Testis (tissue), 3 donors: ENCODE data around the gene MED12L. TPM values are rescaled to one million over a fixed set of nuclear protein-coding genes. Genes with fewer than 3 reads are reported as not detected.
"Not testable (repeated sequence)": the region's sequence is repeated elsewhere in the genome, so short reads cannot be mapped to it uniquely, and the experiment has no call there.

Experiments
- DNase-seq: peaks from one replicate; pipeline ENCODE4 v3.0.0-alpha.2; 2019
- H3K27ac ChIP-seq, 2 donors: fragments of 200-600 bp; sonication (generic); one replicate each; pipeline ENCODE4 v1.5.1; 2019
- H3K27me3 ChIP-seq: fragments of 200-600 bp; sonication (generic); one replicate; pipeline ENCODE4 v1.5.1; 2019
- H3K36me3 ChIP-seq: fragments of 200-600 bp; sonication (generic); one replicate; pipeline ENCODE4 v1.5.1; 2017; ENCODE audit warnings: low read depth; ENCODE audit errors: missing control alignments
- H3K4me1 ChIP-seq: fragments of 200-600 bp; sonication (generic); one replicate; pipeline ENCODE4 v1.5.1; 2019
- H3K4me3 ChIP-seq, 2 donors: fragments of 200-600 bp; sonication (generic); one replicate each; pipeline ENCODE4 v1.5.1; 2017 to 2019
- H3K9me3 ChIP-seq: fragments of 200-600 bp; sonication (generic); one replicate; pipeline ENCODE4 v1.5.1; 2017
- CTCF ChIP-seq, 3 experiments: fragments of 450-650 bp in 2 of 3; fragments of 200-600 bp in 1 of 3; sonication (generic) in 1 of 3; IDR thresholded peaks; one replicate each; pipeline ENCODE4 v1.5.1; 2016 to 2019; ENCODE audit warnings: antibody characterized with exemption in 3 of 3, mild to moderate bottlenecking in 2 of 3, moderate library complexity in 1 of 3
- POLR2A ChIP-seq: fragments of 450-650 bp; IDR thresholded peaks from one replicate; pipeline ENCODE4 v1.6.1; 2017; ENCODE audit warnings: antibody characterized with exemption, mild to moderate bottlenecking, moderate library complexity
- WGBS, 2 donors: methylation state at CpG; one replicate each; pipeline ENCODE4 v1.1.5; 2018; 5-methylcytosine and 5-hydroxymethylcytosine counted together
- intact Hi-C: fragments of 100-400 bp; cut with DNase I; formaldehyde crosslinking; loops from one replicate; pipeline ENCODE4 v1.15.1; 2023; ENCODE audit warnings: low total_unique reads
- polyA plus RNA-seq: library from polyadenylated mRNA; stranded (reverse); fragments of 350-450 nt; fragmentation: Illumina TruSeq; extraction: RNeasy Lipid Tissue Mini Kit (QIAGEN cat#74804); gene quantifications from one replicate; pipeline ENCODE4 v1.2.3, GENCODE V29; 2014; ENCODE audit warnings: low read depth, low replicate concordance; ENCODE audit not compliant: insufficient read depth
- total RNA-seq, 2 donors: library from RNA; depleted of rRNA; stranded (reverse); fragments of >200 nt; gene quantifications; one replicate each; pipeline ENCODE4 v1.2.3, GENCODE V29; 2016

The MED12L gene
- total and polyA plus RNA-seq, 3 donors from 2014 or later = 10.3 to 18.5 (median 10.4) TPM

GRCh38 chr3:151384741-151385174 lies 299.3 kb downstream of the MED12L start, which contains the start of gene P2RY12:
Gene P2RY12, minus strand, starts transcription at chr3:151384753. Its CDS starts 45,908 bp downstream, at chr3:151338845.
- intact Hi-C loops = no loop called here

GRCh38 chr3:151386056-151386455 lies 300.6 kb downstream of the MED12L start:
- whole genome bisulfite sequencing, 2 donors = 79 to 95% methylated on average over 4 of the region's 4 CpGs
- H3K27ac ChIP-seq = no peak overlapping the region
- peaks cover 7% of the 10 kb centered on the region for H3K4me1 ChIP-seq
- H3K9me3 ChIP-seq = no peaks in the 10 kb centered on the region
- TF ChIP-seq CTCF (IDR thresholded peaks at IDR 0.05) (no peak), POLR2A (no peak)
- DNase-seq = no peak
- H3K36me3 ChIP-seq = no peaks in the 10 kb centered on the region
- H3K4me3 ChIP-seq = no peak overlapping the region
- no peaks in the 10 kb centered on the region for H3K27me3 ChIP-seq
- intact Hi-C loops = no loop called here

More at GRCh38 chr3:151384741-151385174, 299.3 kb downstream of the MED12L start, which contains the start of gene P2RY12:
- 83 to 85% methylated on average over 4 of the region's 4 CpGs for WGBS, 2 donors
- peak within 1 kb of the TSS in 1 of 2 donors; percentile 1 for H3K4me3 ChIP-seq
- H3K27ac ChIP-seq = no peak within 1 kb of the TSS
- TF ChIP-seq POLR2A = no peak
- TF ChIP-seq CTCF (IDR thresholded peaks at IDR 0.05) = no peak
- no peak for DNase-seq
- H3K27me3 ChIP-seq = no peaks in the 10 kb centered on the region
- H3K9me3 ChIP-seq = no peaks in the 10 kb centered on the region
- no peaks in the 10 kb centered on the region for H3K36me3 ChIP-seq
- peaks cover 7% of the 10 kb centered on the region for H3K4me1 ChIP-seq

- Histone ChIP-seq H3K27me3 (no peaks in the 10 kb centered on the region), H3K4me3 (no peak overlapping the region), H3K36me3 (no peaks in the 10 kb centered on the region), H3K9me3 (no peaks in the 10 kb centered on the region), H3K4me1 (peaks cover 4% of the 10 kb centered on the region), H3K27ac (no peak overlapping the region)
- intact Hi-C loops = no loop called here
- no peak for DNase-seq
- TF ChIP-seq POLR2A (no peak), CTCF (IDR thresholded peaks at IDR 0.05) (no peak)
- WGBS, 2 donors = 88 to 92% methylated on average over 3 to 5 of the region's 5 CpGs
Measured at GRCh38 chr3:151387432-151387831, 302.0 kb downstream of the MED12L start.

GRCh38 chr3:151387842-151388241 lies 302.4 kb downstream of the MED12L start:
- Histone ChIP-seq H3K27ac (no peak overlapping the region), H3K4me3 (no peak overlapping the region), H3K9me3 (no peaks in the 10 kb centered on the region), H3K36me3 (no peaks in the 10 kb centered on the region), H3K27me3 (no peaks in the 10 kb centered on the region), H3K4me1 (peaks cover 4% of the 10 kb centered on the region)
- no peak for DNase-seq
- intact Hi-C loops = no loop called here
- 87 to 90% methylated on average over 8 to 9 of the region's 9 CpGs for WGBS, 2 donors
- TF ChIP-seq CTCF (IDR thresholded peaks at IDR 0.05) = no peak
- TF ChIP-seq POLR2A = no peak

- intact Hi-C loops = no loop called here
Measured at GRCh38 chr3:151391720-151392119, 306.3 kb downstream of the MED12L start.

GRCh38 chr3:151392191-151392590 lies 306.7 kb downstream of the MED12L start:
- H3K9me3 ChIP-seq, intact Hi-C loops, H3K27me3 ChIP-seq, H3K27ac ChIP-seq, H3K36me3 ChIP-seq, H3K4me3 ChIP-seq, DNase-seq, H3K4me1 ChIP-seq: not testable (repeated sequence)
- WGBS, 2 donors = 83 to 92% methylated on average over 3 of the region's 3 CpGs

More at GRCh38 chr3:151391720-151392119, 306.3 kb downstream of the MED12L start:
- no peaks in the 10 kb centered on the region for H3K36me3 ChIP-seq
- no peaks in the 10 kb centered on the region for H3K9me3 ChIP-seq
- no peak overlapping the region for H3K4me3 ChIP-seq
- TF ChIP-seq CTCF (IDR thresholded peaks at IDR 0.05) (no peak), POLR2A (no peak)
- H3K27me3 ChIP-seq = no peaks in the 10 kb centered on the region
- H3K4me1 ChIP-seq = no peaks in the 10 kb centered on the region
- 71 to 83% methylated on average over 2 of the region's 2 CpGs for WGBS, 2 donors
- no peak overlapping the region for H3K27ac ChIP-seq
- no peak for DNase-seq
